Psoas muscle (tissue), 8 donors: Measurements from ENCODE around the gene TRAPPC2. TPM values are rescaled to one million over a fixed set of nuclear protein-coding genes. Genes with fewer than 3 reads are reported as not detected.

Experiments
- ATAC-seq, 4 donors: fragments of 200-7000 bp; cut with Tn5 transposase; one replicate each; pipeline ENCODE4 v1.9.1; 2020; ENCODE audit warnings: moderate library complexity in 3 of 4, mild to moderate bottlenecking in 2 of 4
- DNase-seq, 2 donors: peaks; one replicate each; pipeline ENCODE4 v3.0.0-alpha.2; 2020
- H3K27ac ChIP-seq: fragments of 200-600 bp; one replicate; pipeline ENCODE4 v1.8.0; 2022
- H3K27me3 ChIP-seq, 3 donors: fragments of 200-600 bp in 1 of 3; one replicate each; pipeline versions ENCODE4 v1.6.1 to v1.8.0; 2013 to 2022; ENCODE audit warnings: low read length in 2 of 3, mild to moderate bottlenecking in 2 of 3, moderate library complexity in 1 of 3; ENCODE audit not compliant: insufficient read depth in 3 of 3
- H3K36me3 ChIP-seq, 2 donors: fragments of 200-600 bp in 1 of 2; one replicate each; pipeline versions ENCODE4 v1.6.1 to v1.8.0; 2013 to 2022; ENCODE audit warnings: low read depth in 1 of 2, mild to moderate bottlenecking in 1 of 2, moderate library complexity in 1 of 2; ENCODE audit not compliant: insufficient read depth in 1 of 2
- H3K4me1 ChIP-seq: fragments of 200-600 bp; one replicate; pipeline ENCODE4 v1.8.0; 2022
- H3K4me3 ChIP-seq: fragments of 200-600 bp; one replicate; pipeline ENCODE4 v1.8.0; 2022; ENCODE audit warnings: mild to moderate bottlenecking
- H3K9me3 ChIP-seq: fragments of 200-600 bp; one replicate; pipeline ENCODE4 v1.8.0; 2022
- CTCF ChIP-seq: fragments of 200-600 bp; IDR thresholded peaks from one replicate; pipeline ENCODE4 v1.8.0; 2022; ENCODE audit warnings: antibody characterized with exemption
- WGBS, 3 donors: extraction: QIAGEN DNeasy Blood & Tissue Kit; methylation state at CpG; one replicate each; pipeline versions ENCODE4 v1.1.6 to v1.1.7; 2013; 5-methylcytosine and 5-hydroxymethylcytosine counted together
- intact Hi-C, 2 donors: fragments of 100-400 bp; cut with DNase I; formaldehyde crosslinking; loops; one replicate each; pipeline versions ENCODE4 v1.11.0 to v1.14.2; 2022
- polyA plus RNA-seq, 3 donors: library from polyadenylated mRNA; stranded (reverse); fragments of 200-250 nt; gene quantifications; one replicate each; pipeline ENCODE4 v1.2.3, GENCODE V29; 2013
- total RNA-seq, 4 donors: library from RNA; stranded (reverse); fragmentation: NEBNext Ultra II Directional in 2 of 4; extraction: Animal tissue kit (Norgen Biotek cat#: 25700) in 2 of 4; gene quantifications; one replicate each; pipeline versions ENCODE4 v1.2.1 to v1.2.4, GENCODE V29; 2021 to 2023
- donor health status: healthy with polysubstance abuse.
- donor health status: DM: no; HTN: no; CAD: no; lungs with moderate emphysema.
- donor health status: Bipolar disorder and iron deficiency.
- donor health status: healthy.
- donor health status: DM: yes; HTN: yes; CAD: no.
- donor health status: DM: no; HTN: no; CAD: no.
- donor health status: DM: no; HTN: no; CAD: no.
- donor health status: DM: yes; HTN: yes; CAD: no.

TRAPPC2 gene
- total and polyA plus RNA-seq, 7 donors, result 2.1 to 6.3 (median 4.0) TPM

GRCh38 chrX:13775837-13776236 lies 41.4 kb upstream of the TRAPPC2 start:
- Histone ChIP-seq H3K27me3 (no peaks in the 10 kb centered on the region), H3K4me1 (no peaks in the 10 kb centered on the region), H3K4me3 (no peak overlapping the region), H3K36me3 (peaks cover 0 to 32% of the 10 kb centered on the region in 2 donors), H3K9me3 (no peaks in the 10 kb centered on the region), H3K27ac (no peak overlapping the region)
- DNase-seq (no peak), ATAC-seq (no peak)
- 77 to 89% (median 88%) methylated on average over 3 of the region's 3 CpGs for WGBS, 3 donors
- no peak for TF ChIP-seq CTCF
- intact Hi-C loops, result no loop called here

GRCh38 chrX:13774696-13775095 lies 40.3 kb upstream of the TRAPPC2 start:
- Histone ChIP-seq H3K27me3 (no peaks in the 10 kb centered on the region), H3K4me3 (no peak overlapping the region), H3K9me3 (no peaks in the 10 kb centered on the region), H3K27ac (no peak overlapping the region), H3K36me3 (peaks cover 0 to 42% of the 10 kb centered on the region in 2 donors), H3K4me1 (no peaks in the 10 kb centered on the region)
- TF ChIP-seq CTCF, result no peak
- no peak for ATAC-seq
- intact Hi-C loops, result no loop called here
- 88 to 95% (median 92%) methylated on average over 2 of the region's 2 CpGs for WGBS, 3 donors
- DNase-seq, result no peak

- H3K36me3 ChIP-seq, result peaks cover 0 to 73% of the 10 kb centered on the region in 2 donors
- H3K4me1 ChIP-seq, result no peaks in the 10 kb centered on the region
- no peaks in the 10 kb centered on the region for H3K9me3 ChIP-seq
- H3K27me3 ChIP-seq, result no peaks in the 10 kb centered on the region
- DNase-seq, result no peak
- no peak overlapping the region for H3K4me3 ChIP-seq
- 78 to 88% (median 84%) methylated on average over 3 of the region's 3 CpGs for WGBS, 3 donors
- no peak for TF ChIP-seq CTCF
- intact Hi-C loops, result no loop called here
- no peak overlapping the region for H3K27ac ChIP-seq
- no peak for ATAC-seq
These were observed 35.7 kb upstream of the TRAPPC2 start for GRCh38 chrX:13770013-13770535.

GRCh38 chrX:13768939-13769338 lies 34.5 kb upstream of the TRAPPC2 start:
- Histone ChIP-seq H3K4me1 (no peaks in the 10 kb centered on the region), H3K27ac (no peak overlapping the region), H3K36me3 (peaks cover 0 to 74% of the 10 kb centered on the region in 2 donors), H3K27me3 (no peaks in the 10 kb centered on the region), H3K4me3 (no peak overlapping the region), H3K9me3 (no peaks in the 10 kb centered on the region)
- no peak for TF ChIP-seq CTCF
- intact Hi-C loops, result no loop called here
- DNase-seq (no peak), ATAC-seq (no peak)
- WGBS, 3 donors, result 90 to 95% (median 93%) methylated on average over 4 of the region's 4 CpGs

- WGBS, 3 donors, result 40 to 53% (median 51%) methylated on average over 6 of the region's 6 CpGs
- TF ChIP-seq CTCF, result peak; percentile 15
These were observed 30.3 kb upstream of the TRAPPC2 start for GRCh38 chrX:13764765-13765164.

More at GRCh38 chrX:13764765-13765164, 30.3 kb upstream of the TRAPPC2 start:
- no peaks in the 10 kb centered on the region for H3K4me1 ChIP-seq
- H3K27ac ChIP-seq, result no peak overlapping the region
- intact Hi-C loops, result no loop called here
- peaks cover 0 to 82% of the 10 kb centered on the region in 2 donors for H3K36me3 ChIP-seq
- H3K4me3 ChIP-seq, result no peak overlapping the region
- ATAC-seq (peak in 1 of 4 donors; percentile 53), DNase-seq (no peak)
- H3K27me3 ChIP-seq, result no peaks in the 10 kb centered on the region
- H3K9me3 ChIP-seq, result no peaks in the 10 kb centered on the region
